Smooth muscle cell (in vitro differentiated cells): ENCODE results near the gene NLRP6. TPM values are rescaled to one million over a fixed set of nuclear protein-coding genes. Genes with fewer than 3 reads are reported as not detected.

Experiments
- DNase-seq: peaks from one replicate; lab custom pipeline; 2025; ENCODE audit not compliant: unreplicated experiment; lab: John Stamatoyannopoulos, UW
- H2AFZ ChIP-seq: fragments of 200-600 bp; sonication (generic); 2 replicates; pipeline ENCODE4 v1.6.0; 2016; ENCODE audit warnings: antibody characterized with exemption, low read depth, mild to moderate bottlenecking
- H3F3A ChIP-seq: fragments of 200-600 bp; sonication (generic); 2 replicates; pipeline ENCODE4 v1.6.0; 2017; ENCODE audit warnings: antibody characterized with exemption, low read depth
- H3K27ac ChIP-seq: fragments of 200-600 bp; sonication (generic); 2 replicates; pipeline ENCODE4 v1.5.1; 2016; ENCODE audit warnings: low read depth, mild to moderate bottlenecking
- H3K27me3 ChIP-seq: fragments of 200-600 bp; sonication (generic); 2 replicates; pipeline ENCODE4 v1.6.1; 2016; ENCODE audit warnings: low read depth, mild to moderate bottlenecking
- H3K36me3 ChIP-seq: fragments of 200-600 bp; sonication (generic); 2 replicates; pipeline ENCODE4 v1.5.1; 2016; ENCODE audit warnings: low read depth
- H3K4me1 ChIP-seq: fragments of 200-600 bp; sonication (generic); 2 replicates; pipeline ENCODE4 v1.5.1; 2016; ENCODE audit warnings: low read depth
- H3K4me2 ChIP-seq: fragments of 200-600 bp; sonication (generic); 2 replicates; pipeline ENCODE4 v1.6.0; 2016; ENCODE audit warnings: mild to moderate bottlenecking
- H3K4me3 ChIP-seq: fragments of 200-600 bp; sonication (generic); 2 replicates; pipeline ENCODE4 v1.5.1; 2016; ENCODE audit warnings: mild to moderate bottlenecking
- H3K79me2 ChIP-seq: fragments of 200-600 bp; sonication (generic); 2 replicates; pipeline ENCODE4 v1.6.0; 2016; ENCODE audit warnings: low read depth, mild to moderate bottlenecking
- H3K9ac ChIP-seq: fragments of 200-600 bp; sonication (generic); 2 replicates; pipeline ENCODE4 v1.6.0; 2016; ENCODE audit warnings: low read depth
- H3K9me3 ChIP-seq: fragments of 200-600 bp; sonication (generic); replicated peaks from 2 replicates; pipeline ENCODE4 v1.5.1; 2016; ENCODE audit warnings: low read depth
- H4K20me1 ChIP-seq: fragments of 200-600 bp; sonication (generic); 2 replicates; pipeline ENCODE4 v1.6.0; 2016; ENCODE audit warnings: low read depth
- WGBS: methylation state at CpG from one replicate; pipeline ENCODE4 v1.1.7; 2016; ENCODE audit warnings: low lambda C conversion rate; 5-methylcytosine and 5-hydroxymethylcytosine counted together
- polyA plus RNA-seq: library from polyadenylated mRNA; unstranded; fragments of >200 nt; fragmentation: Nextera tagmentation; extraction: Ambion mirVana; gene quantifications from 2 replicates; pipeline ENCODE4 v1.2.1, GENCODE V29; 2016
- total RNA-seq: library from RNA; depleted of rRNA; stranded (reverse); fragments of >200 nt; gene quantifications from 2 replicates; pipeline ENCODE4 v1.2.3, GENCODE V29; 2014
- TF ChIP-seq, protein P1 (sequence below): fragments of 200-600 bp; sonication (generic); IDR thresholded peaks from 2 replicates; pipeline ENCODE4 v1.5.1; 2017; ENCODE audit warnings: borderline replicate concordance, mild to moderate bottlenecking, antibody characterized with exemption; ENCODE audit not compliant: insufficient read depth, poor library complexity, severe bottlenecking

The NLRP6 gene
- total and polyA plus RNA-seq, 2 experiments from 2014 or later, result not detected

DNA sequence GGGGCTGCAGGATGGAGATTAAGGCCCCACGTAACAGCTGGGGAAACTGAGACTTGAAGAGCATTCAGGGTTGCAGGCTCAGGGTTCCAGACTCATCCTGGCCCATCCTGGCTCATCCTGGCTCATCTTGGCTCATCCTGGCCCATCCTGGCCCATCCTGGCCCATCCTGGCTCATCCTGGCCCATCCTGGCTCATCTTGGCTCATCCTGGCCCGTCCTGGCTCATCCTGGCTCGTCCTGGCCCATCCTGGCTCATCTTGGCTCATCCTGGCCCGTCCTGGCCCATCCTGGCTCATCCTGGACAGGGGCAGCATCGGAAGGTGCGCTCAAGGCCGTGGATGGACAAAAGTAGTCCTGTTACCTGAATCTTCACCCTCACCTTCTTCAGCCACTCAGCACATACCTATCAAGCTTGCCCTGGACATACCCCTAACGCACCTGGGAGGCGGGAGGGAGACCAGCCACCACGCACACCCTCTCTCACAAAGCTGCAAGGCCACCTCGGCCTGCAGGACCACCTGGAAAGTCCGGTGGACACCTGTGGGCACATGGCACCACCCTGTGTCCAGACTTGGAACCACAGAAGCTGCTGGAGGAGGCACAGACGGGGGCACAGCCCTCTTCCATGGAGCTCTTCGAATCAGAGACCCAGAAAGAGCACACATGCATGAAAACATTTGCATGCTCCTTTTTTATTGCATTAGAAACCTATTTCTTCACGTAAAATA lies 20.3 kb upstream of the NLRP6 start:
- TF ChIP-seq, protein P1, sequence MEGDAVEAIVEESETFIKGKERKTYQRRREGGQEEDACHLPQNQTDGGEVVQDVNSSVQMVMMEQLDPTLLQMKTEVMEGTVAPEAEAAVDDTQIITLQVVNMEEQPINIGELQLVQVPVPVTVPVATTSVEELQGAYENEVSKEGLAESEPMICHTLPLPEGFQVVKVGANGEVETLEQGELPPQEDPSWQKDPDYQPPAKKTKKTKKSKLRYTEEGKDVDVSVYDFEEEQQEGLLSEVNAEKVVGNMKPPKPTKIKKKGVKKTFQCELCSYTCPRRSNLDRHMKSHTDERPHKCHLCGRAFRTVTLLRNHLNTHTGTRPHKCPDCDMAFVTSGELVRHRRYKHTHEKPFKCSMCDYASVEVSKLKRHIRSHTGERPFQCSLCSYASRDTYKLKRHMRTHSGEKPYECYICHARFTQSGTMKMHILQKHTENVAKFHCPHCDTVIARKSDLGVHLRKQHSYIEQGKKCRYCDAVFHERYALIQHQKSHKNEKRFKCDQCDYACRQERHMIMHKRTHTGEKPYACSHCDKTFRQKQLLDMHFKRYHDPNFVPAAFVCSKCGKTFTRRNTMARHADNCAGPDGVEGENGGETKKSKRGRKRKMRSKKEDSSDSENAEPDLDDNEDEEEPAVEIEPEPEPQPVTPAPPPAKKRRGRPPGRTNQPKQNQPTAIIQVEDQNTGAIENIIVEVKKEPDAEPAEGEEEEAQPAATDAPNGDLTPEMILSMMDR, result no peak
- no peaks in the 10 kb centered on the region for H3K27me3 ChIP-seq
- H3K4me3 ChIP-seq, result no peak overlapping the region
- no peaks in the 10 kb centered on the region for H3K9me3 ChIP-seq
- no peaks in the 10 kb centered on the region for H3K79me2 ChIP-seq
- no peaks in the 10 kb centered on the region for H3K4me1 ChIP-seq
- no peaks in the 10 kb centered on the region for H3K36me3 ChIP-seq
- H4K20me1 ChIP-seq, result no peaks in the 10 kb centered on the region
- WGBS, result 87% methylated on average over 15 of the region's 15 CpGs
- no peaks in the 10 kb centered on the region for H3F3A ChIP-seq
- no peak for DNase-seq
- H3K27ac ChIP-seq, result no peak overlapping the region
- H2AFZ ChIP-seq, result no peak overlapping the region
- H3K9ac ChIP-seq, result no peak overlapping the region
- no peak overlapping the region for H3K4me2 ChIP-seq

- Histone ChIP-seq H3K79me2 (no peaks in the 10 kb centered on the region), H3K27ac (no peak overlapping the region), H2AFZ (no peak overlapping the region), H4K20me1 (no peaks in the 10 kb centered on the region), H3K27me3 (no peaks in the 10 kb centered on the region), H3K9ac (no peak overlapping the region), H3K4me2 (no peak overlapping the region), H3K4me3 (no peak overlapping the region), H3F3A (no peaks in the 10 kb centered on the region), H3K4me1 (no peaks in the 10 kb centered on the region), H3K36me3 (no peaks in the 10 kb centered on the region), H3K9me3 (no peaks in the 10 kb centered on the region)
- 84% methylated on average over 10 of the region's 10 CpGs for WGBS
- DNase-seq, result no peak
- TF ChIP-seq, protein P1, result no peak
These were observed 18.8 kb upstream of the NLRP6 start for GRCh38 chr11:259413-259812.

- 92% methylated on average over 4 of the region's 4 CpGs for WGBS
- DNase-seq, result no peak
- Histone ChIP-seq H3F3A (no peaks in the 10 kb centered on the region), H3K4me1 (no peaks in the 10 kb centered on the region), H3K79me2 (no peaks in the 10 kb centered on the region), H2AFZ (no peak overlapping the region), H4K20me1 (no peaks in the 10 kb centered on the region), H3K9me3 (no peaks in the 10 kb centered on the region), H3K27me3 (no peaks in the 10 kb centered on the region), H3K27ac (no peak overlapping the region), H3K4me3 (no peak overlapping the region), H3K36me3 (no peaks in the 10 kb centered on the region), H3K4me2 (no peak overlapping the region), H3K9ac (no peak overlapping the region)
- TF ChIP-seq, protein P1, result no peak
These were observed 16.6 kb upstream of the NLRP6 start for GRCh38 chr11:261624-262023.

DNA sequence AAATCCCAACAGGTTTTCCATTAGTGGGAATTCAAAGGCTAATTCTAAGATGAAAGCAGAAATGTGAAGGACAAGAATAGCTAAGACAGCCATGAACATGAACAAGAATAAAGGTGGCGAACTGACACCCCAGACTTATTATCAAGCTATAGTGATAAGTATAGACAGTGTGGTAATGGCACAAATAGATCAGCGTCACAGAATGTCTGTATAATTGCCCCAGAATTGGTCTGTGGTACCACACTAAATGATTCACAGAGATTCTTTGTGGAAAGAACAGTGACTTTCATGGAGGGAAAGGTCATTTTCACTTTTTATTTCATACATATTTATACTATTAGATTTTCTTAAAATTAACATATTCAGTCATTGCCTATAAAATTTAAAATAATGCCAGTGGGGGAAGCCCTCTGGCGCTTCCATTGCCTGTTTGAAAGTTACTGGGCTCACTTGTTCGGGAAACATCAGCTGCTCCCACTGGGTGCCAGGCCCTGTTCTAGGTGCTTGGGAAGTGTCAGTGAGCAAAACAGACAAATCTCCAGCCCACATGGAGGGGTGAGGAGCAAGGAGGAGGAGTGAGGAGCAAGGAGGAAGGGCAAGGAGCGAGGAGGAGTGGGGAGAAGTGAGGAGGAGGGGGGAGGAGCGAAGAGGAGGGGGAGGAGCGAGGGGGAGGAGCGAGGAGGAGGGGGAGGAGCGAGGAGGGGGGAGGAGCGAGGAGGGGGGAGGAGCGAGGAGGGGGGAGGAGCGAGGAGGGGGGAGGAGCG lies 11.3 kb upstream of the NLRP6 start:
- TF ChIP-seq, protein P1, result no peak
- H3K4me1 ChIP-seq, result no peaks in the 10 kb centered on the region
- H3K36me3 ChIP-seq, result no peaks in the 10 kb centered on the region
- H3K9ac ChIP-seq, result no peak overlapping the region
- no peak overlapping the region for H2AFZ ChIP-seq
- 97% methylated on average over 4 of the region's 13 CpGs for WGBS
- H3K27ac ChIP-seq, result no peak overlapping the region
- H3K79me2 ChIP-seq, result no peaks in the 10 kb centered on the region
- no peaks in the 10 kb centered on the region for H3F3A ChIP-seq
- no peak overlapping the region for H3K4me2 ChIP-seq
- no peaks in the 10 kb centered on the region for H4K20me1 ChIP-seq
- DNase-seq, result no peak
- no peaks in the 10 kb centered on the region for H3K9me3 ChIP-seq
- no peak overlapping the region for H3K4me3 ChIP-seq
- H3K27me3 ChIP-seq, result no peaks in the 10 kb centered on the region
